IPS DF 19.7 (cell line): ENCODE measurements around the gene TMEM51.

Source experiments
- DNase-seq: peaks from one replicate; pipeline ENCODE4 v3.0.0-alpha.2; 2013; ENCODE audit warnings: low read depth, low spot score

TMEM51 gene

GRCh38 chr1:15245593-15246360 lies 92.2 kb downstream of the TMEM51 start:
- no peak for DNase-seq

GRCh38 chr1:15246960-15247614 lies 93.5 kb downstream of the TMEM51 start, which contains the start of gene FHAD1:
Gene FHAD1, plus strand, starts transcription at chr1:15247223. Its CDS starts 4,562 bp downstream, at chr1:15251785.
- DNase-seq: no peak

- no peak for DNase-seq
Observed at GRCh38 chr1:15248216-15248615, 94.7 kb downstream of the TMEM51 start.

GRCh38 chr1:15249081-15249480 lies 95.5 kb downstream of the TMEM51 start:
- no peak for DNase-seq

GRCh38 chr1:15251857-15252835 lies 98.6 kb downstream of the TMEM51 start:
- no peak for DNase-seq

- no peak for DNase-seq
Observed at GRCh38 chr1:15254559-15254958, 101.0 kb downstream of the TMEM51 start.

- no peak for DNase-seq
Observed at GRCh38 chr1:15255582-15256149, 102.1 kb downstream of the TMEM51 start.

- DNase-seq: no peak
Observed at GRCh38 chr1:15256584-15256983, 103.0 kb downstream of the TMEM51 start.

GRCh38 chr1:15257309-15257708 lies 103.8 kb downstream of the TMEM51 start:
- no peak for DNase-seq

- no peak for DNase-seq
Observed at GRCh38 chr1:15258833-15259621, 105.5 kb downstream of the TMEM51 start.

- DNase-seq: no peak
Observed at GRCh38 chr1:15259622-15260007, 106.1 kb downstream of the TMEM51 start.

GRCh38 chr1:15260418-15261154 lies 107.0 kb downstream of the TMEM51 start:
- DNase-seq: no peak

- no peak for DNase-seq
Observed at GRCh38 chr1:15261155-15262002, 107.8 kb downstream of the TMEM51 start.

GRCh38 chr1:15262003-15262377 lies 108.4 kb downstream of the TMEM51 start:
- no peak for DNase-seq

GRCh38 chr1:15262706-15263105 lies 109.2 kb downstream of the TMEM51 start:
- no peak for DNase-seq

GRCh38 chr1:15264769-15265168 lies 111.2 kb downstream of the TMEM51 start:
- no peak for DNase-seq
